Lower leg skin (tissue), 3 donors: ENCODE data around the gene TUBA4A.

Source experiments
- POLR2A ChIP-seq, 2 donors: fragments of 450-650 bp; IDR thresholded peaks; one replicate each; pipeline ENCODE4 v1.6.1; 2016 to 2017; ENCODE audit warnings: antibody characterized with exemption in 2 of 2, mild to moderate bottlenecking in 1 of 2, moderate library complexity in 1 of 2
- TF ChIP-seq, protein P1 (sequence below), 3 donors: fragments of 450-650 bp; IDR thresholded peaks; one replicate each; pipeline ENCODE4 v1.5.1; 2016; ENCODE audit warnings: antibody characterized with exemption in 3 of 3, mild to moderate bottlenecking in 3 of 3, moderate library complexity in 2 of 3

DNA sequence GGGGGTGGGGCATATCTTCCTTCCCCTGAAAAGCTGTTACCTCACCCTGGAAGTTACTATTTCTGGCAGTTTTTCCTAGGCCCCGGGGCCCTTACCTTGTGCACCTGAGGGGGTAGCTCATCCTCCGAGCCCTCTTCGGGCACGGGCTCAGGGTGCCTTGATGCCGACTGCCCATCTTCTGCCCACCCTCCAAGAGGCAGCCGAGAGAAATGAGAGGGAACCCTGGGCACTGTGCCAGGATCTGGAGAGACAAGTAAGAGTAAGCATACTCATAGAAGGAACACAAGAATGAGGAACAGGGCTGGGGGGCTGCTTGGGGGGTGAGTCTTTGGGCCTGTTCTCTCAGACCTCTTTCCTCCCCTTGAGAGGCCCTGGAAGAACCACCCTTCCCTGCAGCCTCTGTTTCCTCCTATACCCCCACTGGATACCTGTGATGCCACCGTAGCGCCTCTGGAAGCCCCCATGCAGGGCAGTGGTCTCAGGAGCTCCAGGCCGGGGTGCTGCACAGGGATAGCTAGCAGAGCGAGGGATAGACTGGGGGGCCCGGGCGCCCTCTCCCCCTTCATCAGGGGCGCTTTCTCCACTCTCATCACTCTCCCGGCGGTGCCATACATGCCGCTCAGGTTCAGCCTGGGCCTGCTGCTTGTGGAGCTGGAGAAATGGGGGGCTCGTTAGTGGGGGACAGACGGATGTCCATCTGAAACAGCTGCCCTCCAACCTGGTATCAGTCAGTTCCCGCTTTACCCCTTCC is 32.9 kb downstream of the TUBA4A start:
- TF ChIP-seq, protein P1, sequence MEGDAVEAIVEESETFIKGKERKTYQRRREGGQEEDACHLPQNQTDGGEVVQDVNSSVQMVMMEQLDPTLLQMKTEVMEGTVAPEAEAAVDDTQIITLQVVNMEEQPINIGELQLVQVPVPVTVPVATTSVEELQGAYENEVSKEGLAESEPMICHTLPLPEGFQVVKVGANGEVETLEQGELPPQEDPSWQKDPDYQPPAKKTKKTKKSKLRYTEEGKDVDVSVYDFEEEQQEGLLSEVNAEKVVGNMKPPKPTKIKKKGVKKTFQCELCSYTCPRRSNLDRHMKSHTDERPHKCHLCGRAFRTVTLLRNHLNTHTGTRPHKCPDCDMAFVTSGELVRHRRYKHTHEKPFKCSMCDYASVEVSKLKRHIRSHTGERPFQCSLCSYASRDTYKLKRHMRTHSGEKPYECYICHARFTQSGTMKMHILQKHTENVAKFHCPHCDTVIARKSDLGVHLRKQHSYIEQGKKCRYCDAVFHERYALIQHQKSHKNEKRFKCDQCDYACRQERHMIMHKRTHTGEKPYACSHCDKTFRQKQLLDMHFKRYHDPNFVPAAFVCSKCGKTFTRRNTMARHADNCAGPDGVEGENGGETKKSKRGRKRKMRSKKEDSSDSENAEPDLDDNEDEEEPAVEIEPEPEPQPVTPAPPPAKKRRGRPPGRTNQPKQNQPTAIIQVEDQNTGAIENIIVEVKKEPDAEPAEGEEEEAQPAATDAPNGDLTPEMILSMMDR (IDR thresholded peaks at IDR 0.05), result no peak
- TF ChIP-seq POLR2A (IDR thresholded peaks at IDR 0.05), result no peak
